A549 (cell line): ENCODE data around the gene MGMT. TPM values are rescaled to one million over a fixed set of nuclear protein-coding genes. Genes with fewer than 3 reads are reported as not detected.

Experiments used
- ATAC-seq, 2 experiments: fragments of 200-7000 bp in 1 of 2; fragments of >200 bp in 1 of 2; cut with Nextera tagmentation in 1 of 2; cut with Tn5 transposase in 1 of 2; 3 replicates each; pipeline versions ENCODE4 v1.8.0 to v1.9.1; 2018 to 2020; ENCODE audit warnings: mild to moderate bottlenecking in 1 of 2, moderate library complexity in 1 of 2
- CTCF ChIA-PET: fragments of 300-600 bp; sonication (Branson Sonifier 250); formaldehyde crosslinking; extraction: SDS; loops from one replicate; lab custom pipeline; 2021; ENCODE audit warnings: antibody characterized with exemption, inconsistent platforms; lab: Yijun Ruan, JAX
- POLR2A ChIA-PET: fragments of 350-600 bp; formaldehyde crosslinking; extraction: SDS; loops from one replicate; lab custom pipeline; 2021; ENCODE audit warnings: antibody characterized with exemption, inconsistent platforms; lab: Yijun Ruan, JAX
- DNase-seq, 2 experiments: peaks; one replicate each; pipeline versions ENCODE4 v3.0.0 to v3.0.0-alpha.2; 2011 to 2016; ENCODE audit warnings: low read depth in 1 of 2, low spot score in 1 of 2
- FAIRE-seq: peaks from 2 replicates; lab custom pipeline; 2011; peaks lifted over from hg19 to GRCh38; lab: Jason Lieb, UNC
- H3K27ac ChIP-seq, 2 experiments: fragments of >200 bp; sonication (Bioruptor Twin); formaldehyde crosslinking; 3 replicates each; pipeline ENCODE4 v1.5.1; 2016 to 2017
- H3K4me1 ChIP-seq: fragments of >200 bp; sonication (Bioruptor Twin); formaldehyde crosslinking; 3 replicates; pipeline ENCODE4 v1.6.1; 2016
- H3K4me2 ChIP-seq: fragments of >200 bp; sonication (Bioruptor Twin); formaldehyde crosslinking; 3 replicates; pipeline ENCODE4 v1.6.1; 2016
- H3K4me3 ChIP-seq: fragments of >200 bp; sonication (Bioruptor Twin); formaldehyde crosslinking; 3 replicates; pipeline ENCODE4 v1.5.1; 2016
- H3K9me3 ChIP-seq: fragments of >200 bp; sonication (Bioruptor Twin); formaldehyde crosslinking; 3 replicates; pipeline ENCODE4 v1.6.1; 2016
- CBX2 ChIP-seq: fragments of 200-600 bp; sonication (generic); IDR thresholded peaks from 2 replicates; pipeline ENCODE4 v1.6.1; 2016; ENCODE audit warnings: low read depth, mild to moderate bottlenecking, borderline replicate concordance
- CBX8 ChIP-seq: fragments of 200-600 bp; sonication (generic); IDR thresholded peaks from 2 replicates; pipeline ENCODE4 v1.6.1; 2016
- CHD2 ChIP-seq: fragments of 150-350 bp; IDR thresholded peaks from 2 replicates; pipeline ENCODE4 v1.6.1; 2014; ENCODE audit warnings: low read length; ENCODE audit not compliant: partially characterized antibody
- CTCF ChIP-seq: fragments of >200 bp; sonication (Bioruptor Twin); formaldehyde crosslinking; IDR thresholded peaks from 3 replicates; pipeline ENCODE4 v1.5.1; 2016
- EHMT2 ChIP-seq: fragments of 200-600 bp; sonication (generic); IDR thresholded peaks from 2 replicates; pipeline ENCODE4 v1.6.1; 2016; ENCODE audit warnings: antibody characterized with exemption, low read depth, mild to moderate bottlenecking, moderate library complexity
- ESRRA ChIP-seq: fragments of 150-350 bp; IDR thresholded peaks from 2 replicates; pipeline ENCODE4 v1.6.1; 2014; ENCODE audit warnings: mild to moderate bottlenecking, low read length, borderline replicate concordance
- FOSB ChIP-seq: fragments of 250-450 bp; sonication (Bioruptor Pico); IDR thresholded peaks from 2 replicates; pipeline ENCODE4 v1.5.0; 2020; ENCODE audit warnings: mild to moderate bottlenecking, moderate library complexity
- GATA3 ChIP-seq: IDR thresholded peaks from 2 replicates; pipeline ENCODE4 v1.6.1; 2012; ENCODE audit warnings: borderline replicate concordance
- HDAC2 ChIP-seq: fragments of 200-600 bp; sonication (generic); IDR thresholded peaks from 2 replicates; pipeline ENCODE4 v1.6.1; 2016
- HOXB5 ChIP-seq: fragments of 250-450 bp; sonication (Bioruptor Pico); IDR thresholded peaks from 2 replicates; pipeline ENCODE4 v1.5.0; 2020; ENCODE audit warnings: mild to moderate bottlenecking, moderate library complexity
- KDM1A ChIP-seq: fragments of 200-600 bp; sonication (generic); IDR thresholded peaks from 2 replicates; pipeline ENCODE4 v1.6.1; 2016; ENCODE audit warnings: low read depth, mild to moderate bottlenecking
- MAFK ChIP-seq: fragments of 450-650 bp; IDR thresholded peaks from 2 replicates; pipeline ENCODE4 v1.6.1; 2014; ENCODE audit not compliant: partially characterized antibody
- MAX ChIP-seq: IDR thresholded peaks from 2 replicates; pipeline ENCODE4 v1.6.1; 2012
- NFE2L2 ChIP-seq: fragments of 150-350 bp; conservative IDR thresholded peaks from 2 replicates; pipeline ENCODE4 v1.6.1; 2014; ENCODE audit warnings: low read length
- NR3C1 ChIP-seq: fragments of >200 bp; sonication (Bioruptor Twin); formaldehyde crosslinking; IDR thresholded peaks from 3 replicates; pipeline ENCODE4 v1.6.1; 2017
- PHF8 ChIP-seq: fragments of 200-600 bp; sonication (generic); IDR thresholded peaks from 2 replicates; pipeline ENCODE4 v1.6.1; 2016; ENCODE audit warnings: low read depth, mild to moderate bottlenecking, antibody characterized with exemption, moderate library complexity, borderline replicate concordance
- POLR2A ChIP-seq: IDR thresholded peaks from 2 replicates; pipeline ENCODE4 v1.6.1; 2012; ENCODE audit warnings: mild to moderate bottlenecking, low read length
- POLR2AphosphoS2 ChIP-seq: conservative IDR thresholded peaks from 2 replicates; pipeline ENCODE4 v1.6.1; 2012; ENCODE audit warnings: low read length, improper control_type of control experiment, inconsistent platforms
- RAD21 ChIP-seq, 2 experiments: fragments of >200 bp in 1 of 2; sonication (Bioruptor Twin) in 1 of 2; formaldehyde crosslinking in 1 of 2; IDR thresholded peaks in 1 of 2; conservative IDR thresholded peaks in 1 of 2; 2 replicates in 1 of 2; 3 replicates in 1 of 2; pipeline ENCODE4 v1.6.1; 2012 to 2018; ENCODE audit warnings: inconsistent platforms in 1 of 2
- RCOR1 ChIP-seq: fragments of 150-350 bp; IDR thresholded peaks from 2 replicates; pipeline ENCODE4 v1.6.1; 2014; ENCODE audit warnings: antibody characterized with exemption, low read length, low read depth
- SMC3 ChIP-seq: fragments of >200 bp; sonication (Bioruptor Twin); formaldehyde crosslinking; IDR thresholded peaks from 3 replicates; pipeline ENCODE4 v1.6.1; 2018; ENCODE audit warnings: inconsistent platforms
- ZSCAN20 ChIP-seq: fragments of 250-450 bp; sonication (Bioruptor Pico); IDR thresholded peaks from 2 replicates; pipeline ENCODE4 v1.8.0; 2022; ENCODE audit warnings: mild to moderate bottlenecking, moderate library complexity
- WGBS: methylation state at CpG from one replicate; pipeline ENCODE4 v1.1.6; 2017; ENCODE audit errors: missing lambda C conversion rate; 5-methylcytosine and 5-hydroxymethylcytosine counted together
- polyA plus RNA-seq, 4 experiments: library from polyadenylated mRNA; depleted of rRNA in 3 of 4; stranded (reverse); fragments of >200 nt; fragmentation: RNase III in 1 of 4; extraction: RNeasy Plus Mini Kit Qiagen cat#74134 plus additional on column Dnase treatment in 1 of 4; gene quantifications; 2 replicates in 3 of 4; 3 replicates in 1 of 4; pipeline ENCODE4 v1.2.3, GENCODE V29; 2011 to 2017
- TF ChIP-seq, protein P1 (sequence below): fragments of 200-600 bp; sonication (generic); IDR thresholded peaks from 2 replicates; pipeline ENCODE4 v1.6.1; 2016; ENCODE audit warnings: antibody characterized with exemption, mild to moderate bottlenecking, moderate library complexity
- TF ChIP-seq, protein P2 (sequence below): fragments of 150-350 bp; IDR thresholded peaks from 2 replicates; pipeline ENCODE4 v1.6.1; 2014; ENCODE audit warnings: low read depth, mild to moderate bottlenecking, low read length

MGMT gene
- polyA plus RNA-seq, 2 of the 4 experiments (the other 2 are of a cell fraction): 4.9 to 5.2 TPM

DNA sequence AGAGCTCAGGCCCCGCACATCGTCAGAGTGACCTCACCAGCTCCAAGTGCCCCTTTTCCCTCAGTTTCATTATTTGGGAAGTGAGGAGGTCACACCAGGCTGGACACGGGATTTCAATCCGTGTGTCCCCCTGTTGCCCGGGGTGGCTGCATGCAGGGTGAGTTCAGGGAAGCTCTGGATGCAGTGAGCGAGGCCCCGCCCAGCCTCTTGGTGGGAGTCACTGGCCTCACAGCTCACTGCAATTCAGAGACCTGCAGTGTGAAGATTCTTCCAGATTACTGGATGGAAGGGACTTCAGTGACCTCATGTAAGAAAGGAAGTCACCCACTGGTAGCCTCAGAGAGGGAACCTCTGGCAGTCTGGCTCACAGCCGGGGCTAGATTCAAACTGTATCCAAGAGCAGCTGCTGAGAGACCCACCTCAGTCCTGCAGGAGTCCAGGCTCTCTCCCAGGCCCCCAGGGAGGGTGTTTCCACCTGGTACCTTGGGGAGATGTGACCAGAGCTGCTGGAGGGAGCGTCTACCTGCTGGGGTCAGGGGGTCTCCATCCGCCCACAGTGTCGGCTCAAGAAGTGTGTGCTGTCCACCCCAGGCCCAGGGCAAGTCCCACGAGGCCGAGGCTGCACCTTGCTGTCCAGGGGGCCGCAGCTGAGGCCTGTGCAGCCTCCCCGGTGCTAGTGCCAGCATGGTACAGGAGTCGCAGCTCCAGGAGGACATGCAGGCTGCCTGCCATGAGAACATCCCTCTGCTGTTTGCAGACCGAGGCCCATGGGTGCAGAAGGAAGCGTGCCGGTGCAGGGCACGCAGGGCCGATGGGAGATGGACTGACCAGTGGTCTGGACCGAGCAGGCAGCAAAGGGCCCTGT is 54.4 kb downstream of the MGMT start:
- 52% methylated on average over 14 of the region's 22 CpGs for WGBS
- Histone ChIP-seq H3K4me2 (no peak overlapping the region), H3K4me3 (no peak overlapping the region), H3K27ac (no peak overlapping the region), H3K9me3 (no peaks in the 10 kb centered on the region; the same call in 2 of the 3 replicates), H3K4me1 (no peaks in the 10 kb centered on the region)
- ATAC-seq (no peak), DNase-seq (no peak)
- POLR2A ChIA-PET: no interaction called here
- TF ChIP-seq MAFK: no peak
- TF ChIP-seq SMC3: no peak
- TF ChIP-seq KDM1A: no peak
- no peak for TF ChIP-seq HDAC2
- TF ChIP-seq HOXB5 (CRISPR knock-in tag): no peak
- TF ChIP-seq POLR2A: no peak
- no peak for TF ChIP-seq CBX8
- no peak for TF ChIP-seq FOSB (CRISPR knock-in tag)
- TF ChIP-seq, protein P1, sequence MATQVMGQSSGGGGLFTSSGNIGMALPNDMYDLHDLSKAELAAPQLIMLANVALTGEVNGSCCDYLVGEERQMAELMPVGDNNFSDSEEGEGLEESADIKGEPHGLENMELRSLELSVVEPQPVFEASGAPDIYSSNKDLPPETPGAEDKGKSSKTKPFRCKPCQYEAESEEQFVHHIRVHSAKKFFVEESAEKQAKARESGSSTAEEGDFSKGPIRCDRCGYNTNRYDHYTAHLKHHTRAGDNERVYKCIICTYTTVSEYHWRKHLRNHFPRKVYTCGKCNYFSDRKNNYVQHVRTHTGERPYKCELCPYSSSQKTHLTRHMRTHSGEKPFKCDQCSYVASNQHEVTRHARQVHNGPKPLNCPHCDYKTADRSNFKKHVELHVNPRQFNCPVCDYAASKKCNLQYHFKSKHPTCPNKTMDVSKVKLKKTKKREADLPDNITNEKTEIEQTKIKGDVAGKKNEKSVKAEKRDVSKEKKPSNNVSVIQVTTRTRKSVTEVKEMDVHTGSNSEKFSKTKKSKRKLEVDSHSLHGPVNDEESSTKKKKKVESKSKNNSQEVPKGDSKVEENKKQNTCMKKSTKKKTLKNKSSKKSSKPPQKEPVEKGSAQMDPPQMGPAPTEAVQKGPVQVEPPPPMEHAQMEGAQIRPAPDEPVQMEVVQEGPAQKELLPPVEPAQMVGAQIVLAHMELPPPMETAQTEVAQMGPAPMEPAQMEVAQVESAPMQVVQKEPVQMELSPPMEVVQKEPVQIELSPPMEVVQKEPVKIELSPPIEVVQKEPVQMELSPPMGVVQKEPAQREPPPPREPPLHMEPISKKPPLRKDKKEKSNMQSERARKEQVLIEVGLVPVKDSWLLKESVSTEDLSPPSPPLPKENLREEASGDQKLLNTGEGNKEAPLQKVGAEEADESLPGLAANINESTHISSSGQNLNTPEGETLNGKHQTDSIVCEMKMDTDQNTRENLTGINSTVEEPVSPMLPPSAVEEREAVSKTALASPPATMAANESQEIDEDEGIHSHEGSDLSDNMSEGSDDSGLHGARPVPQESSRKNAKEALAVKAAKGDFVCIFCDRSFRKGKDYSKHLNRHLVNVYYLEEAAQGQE: no peak
- TF ChIP-seq ZSCAN20 (CRISPR knock-in tag): no peak
- TF ChIP-seq MAX: no peak
- TF ChIP-seq NFE2L2: no peak
- TF ChIP-seq RAD21 (conservative IDR thresholded peaks at IDR 0.05 in 1 of 2, IDR thresholded peaks at IDR 0.05 in 1 of 2): no peak
- no peak for TF ChIP-seq POLR2AphosphoS2
- TF ChIP-seq EHMT2: no peak
- TF ChIP-seq ESRRA: no peak
- TF ChIP-seq, protein P2, sequence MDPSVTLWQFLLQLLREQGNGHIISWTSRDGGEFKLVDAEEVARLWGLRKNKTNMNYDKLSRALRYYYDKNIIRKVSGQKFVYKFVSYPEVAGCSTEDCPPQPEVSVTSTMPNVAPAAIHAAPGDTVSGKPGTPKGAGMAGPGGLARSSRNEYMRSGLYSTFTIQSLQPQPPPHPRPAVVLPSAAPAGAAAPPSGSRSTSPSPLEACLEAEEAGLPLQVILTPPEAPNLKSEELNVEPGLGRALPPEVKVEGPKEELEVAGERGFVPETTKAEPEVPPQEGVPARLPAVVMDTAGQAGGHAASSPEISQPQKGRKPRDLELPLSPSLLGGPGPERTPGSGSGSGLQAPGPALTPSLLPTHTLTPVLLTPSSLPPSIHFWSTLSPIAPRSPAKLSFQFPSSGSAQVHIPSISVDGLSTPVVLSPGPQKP: no peak
- TF ChIP-seq RCOR1: no peak
- TF ChIP-seq CHD2: no peak
- TF ChIP-seq CBX2: no peak
- TF ChIP-seq, all 56 proteins: peak for 0
- CTCF ChIA-PET: interaction anchor here (1.4 kb wide), 1 partner anchor 16 kb away, joined by 3 read pairs; no protein-coding TSS in a partner anchor
- no peak for FAIRE-seq

- H3K4me2 ChIP-seq: no peak overlapping the region
- H3K4me1 ChIP-seq: no peaks in the 10 kb centered on the region
- ATAC-seq (no peak), FAIRE-seq (no peak), DNase-seq (no peak)
- 52% methylated on average over 7 of the region's 7 CpGs for WGBS
- POLR2A ChIA-PET: no interaction called here
- no peak overlapping the region for H3K27ac ChIP-seq
- H3K9me3 ChIP-seq: no peaks in the 10 kb centered on the region; the same call in 2 of the 3 replicates
- CTCF ChIA-PET: interaction anchor here (1.4 kb wide), 1 partner anchor 15 kb away, joined by 3 read pairs; no protein-coding TSS in a partner anchor
- TF ChIP-seq, protein P2: no peak
- no peak for TF ChIP-seq POLR2A
- no peak for TF ChIP-seq NR3C1
- no peak for TF ChIP-seq GATA3
- no peak for TF ChIP-seq CTCF
- no peak for TF ChIP-seq PHF8
- no peak overlapping the region for H3K4me3 ChIP-seq
Observed at GRCh38 chr10:129522041-129522585, 55.1 kb downstream of the MGMT start.
